Measurements from ENCODE around the gene S1PR2. TPM values are rescaled to one million over a fixed set of nuclear protein-coding genes. Genes with fewer than 3 reads are reported as not detected.
A peak's percentile ranks its signal among the peaks of the same experiment; 100 is the strongest.

Gene S1PR2
- total RNA-seq, 2 experiments from 2014 or later, result 14.6 to 17.2 TPM

- no peak for TF ChIP-seq CTCF (IDR thresholded peaks at IDR 0.05)
Measured at GRCh38 chr19:10194500-10195198, 36.5 kb downstream of the S1PR2 start, which contains the start of gene DNMT1. TSS of gene DNMT1 (minus strand) at chr19:10194953. CDS start at chr19:10194899, 54 bp downstream.

GRCh38 chr19:10193790-10194499 lies 37.2 kb downstream of the S1PR2 start:
- intact Hi-C loops (cut with DNase I, micrococcal nuclease), result loop anchor here in 1 of 2 experiments (2.0 to 5.0 kb wide), 2 partner anchors 57 to 87 kb away; partner anchors contain the start of gene PPAN
- peak in 7 of 14 experiments; percentile 4 to 42 (median 11) for DNase-seq

More at GRCh38 chr19:10194500-10195198, 36.5 kb downstream of the S1PR2 start, which contains the start of gene DNMT1:
- Mint-ChIP-seq H3K9me3 (no peaks in the 10 kb centered on the region), H3K4me3 (peak within 1 kb of the TSS; percentile 98), H3K27me3 (no peaks in the 10 kb centered on the region), H3K27ac (peak within 1 kb of the TSS; percentile 88), H3K4me1 (ENCODE audit: low read depth) (peaks cover 32% of the 10 kb centered on the region), H3K36me3 (ENCODE audit: low read depth) (peaks cover 14% of the 10 kb centered on the region)
- Histone ChIP-seq H3K4me1 (ENCODE audit: insufficient read depth, low read length) (peaks cover 50% of the 10 kb centered on the region), H3K9me3 (ENCODE audit: control insufficient read depth in 1 of 2, insufficient read depth in 1 of 2, low read length in 2 of 2) (no peaks in the 10 kb centered on the region), H3K27me3 (ENCODE audit: control insufficient read depth in 1 of 2, insufficient read depth in 2 of 2, low read length in 2 of 2) (no peaks in the 10 kb centered on the region), H3K27ac (ENCODE audit: low read depth in 1 of 2, low read length in 2 of 2) (peak within 1 kb of the TSS; percentile 77 to 80), H3K4me3 (ENCODE audit: low read length) (peak within 1 kb of the TSS; percentile 99), H3K36me3 (ENCODE audit: insufficient read depth, low read length) (peaks cover 22% of the 10 kb centered on the region)
- intact Hi-C loops (cut with DNase I, micrococcal nuclease), result loop anchor here (2.0 to 5.0 kb wide), 5 partner anchors 38 to 138 kb away; partner anchors contain the start of genes S1PR2 (in 2 of the 2), PPAN (in 1 of the 2) and RAVER1 (in 1 of the 2)
- POLR2A ChIA-PET, result interaction anchor here (0.6 to 2.1 kb wide), 5 partner anchors 12 to 1973 kb away, joined by 3 to 16 read pairs (median 7); no protein-coding TSS in a partner anchor
- CTCF ChIA-PET, result interaction anchor here (1.1 to 1.3 kb wide), 2 partner anchors 34 to 55 kb away, joined by 4 to 7 read pairs; no protein-coding TSS in a partner anchor
- ATAC-seq (ENCODE audit: poor library complexity), result peak; percentile 93
- DNase-seq, result peak; percentile 86 to 98 (median 96)

More at GRCh38 chr19:10193790-10194499, 37.2 kb downstream of the S1PR2 start:
- no peak for ATAC-seq (ENCODE audit: poor library complexity)
- Histone ChIP-seq H3K36me3 (ENCODE audit: insufficient read depth, low read length) (peaks cover 26% of the 10 kb centered on the region), H3K4me3 (ENCODE audit: low read length) (peak overlapping the region; percentile 99), H3K9me3 (ENCODE audit: control insufficient read depth in 1 of 2, insufficient read depth in 1 of 2, low read length in 2 of 2) (no peaks in the 10 kb centered on the region), H3K27me3 (ENCODE audit: control insufficient read depth in 1 of 2, insufficient read depth in 2 of 2, low read length in 2 of 2) (no peaks in the 10 kb centered on the region), H3K4me1 (ENCODE audit: insufficient read depth, low read length) (peaks cover 51% of the 10 kb centered on the region), H3K27ac (ENCODE audit: low read depth in 1 of 2, low read length in 2 of 2) (peak overlapping the region; percentile 77 to 80)
- Mint-ChIP-seq H3K4me1 (ENCODE audit: low read depth) (peaks cover 33% of the 10 kb centered on the region), H3K9me3 (no peaks in the 10 kb centered on the region), H3K27ac (peak overlapping the region; percentile 88), H3K36me3 (ENCODE audit: low read depth) (peaks cover 15% of the 10 kb centered on the region), H3K4me3 (peak overlapping the region; percentile 98), H3K27me3 (no peaks in the 10 kb centered on the region)
- POLR2A ChIA-PET, result interaction anchor here (1.4 to 2.1 kb wide), 4 partner anchors 12 to 97 kb away, joined by 4 to 16 read pairs (median 10); no protein-coding TSS in a partner anchor
- CTCF ChIA-PET, result interaction anchor here (1.1 kb wide), 1 partner anchor 56 kb away, joined by 5 read pairs; no protein-coding TSS in a partner anchor
- TF ChIP-seq CTCF (IDR thresholded peaks at IDR 0.05), result no peak

All from CD4-positive, alpha-beta T cell (primary cell).